Activated CD8-positive, alpha-beta memory T cell treated with anti-CD3 and anti-CD28 coated beads, Interleukin-2, amount 50 U/mL, for 48 hours (primary cell): Measurements from ENCODE around the gene CARD9.
A peak's percentile ranks its signal among the peaks of the same experiment; 100 is the strongest.
"Not testable (repeated sequence)": the region's sequence is repeated elsewhere in the genome, so short reads cannot be mapped to it uniquely, and the experiment has no call there.

Source experiments
- DNase-seq: peaks from one replicate; pipeline ENCODE4 v3.0.0-alpha.2; 2020

Gene CARD9

GRCh38 chr9:136373300-136374182 lies at the start of gene CARD9:
CARD9 (minus strand) TSS chr9:136373669; CDS start chr9:136372078, 1,591 bp downstream.
- DNase-seq: no peak

- DNase-seq: no peak
Measured at GRCh38 chr9:136422876-136423275, 49.4 kb upstream of the CARD9 start.

- DNase-seq: no peak
Measured at GRCh38 chr9:136421791-136422190, 48.3 kb upstream of the CARD9 start.

- no peak for DNase-seq
Measured at GRCh38 chr9:136419092-136419420, 45.6 kb upstream of the CARD9 start.

GRCh38 chr9:136418182-136419091 lies 45.0 kb upstream of the CARD9 start:
- DNase-seq: no peak

- DNase-seq: no peak
Measured at GRCh38 chr9:136416914-136417313, 43.4 kb upstream of the CARD9 start.

- DNase-seq: no peak
Measured at GRCh38 chr9:136416427-136416826, 43.0 kb upstream of the CARD9 start.

- no peak for DNase-seq
Measured at GRCh38 chr9:136412962-136413361, 39.5 kb upstream of the CARD9 start.

GRCh38 chr9:136411378-136411777 lies 37.9 kb upstream of the CARD9 start:
- no peak for DNase-seq

- peak; percentile 100 for DNase-seq
Measured at GRCh38 chr9:136410500-136411287, 37.2 kb upstream of the CARD9 start, which contains the start of the genes ENTR1 and PMPCA. ENTR1 (minus strand) TSS chr9:136410614; CDS start chr9:136410397, 217 bp downstream. PMPCA (plus strand) TSS chr9:136410658; CDS start chr9:136410669, 11 bp downstream.

- DNase-seq: peak; percentile 78
Measured at GRCh38 chr9:136409557-136410455, 36.3 kb upstream of the CARD9 start.

GRCh38 chr9:136407911-136408310 lies 34.4 kb upstream of the CARD9 start:
- no peak for DNase-seq

GRCh38 chr9:136407061-136407460 lies 33.6 kb upstream of the CARD9 start:
- not testable (repeated sequence) for DNase-seq

GRCh38 chr9:136405904-136406303 lies 32.4 kb upstream of the CARD9 start:
- DNase-seq: not testable (repeated sequence)

- no peak for DNase-seq
Measured at GRCh38 chr9:136405481-136405880, 32.0 kb upstream of the CARD9 start.

GRCh38 chr9:136404801-136405136 lies 31.3 kb upstream of the CARD9 start:
- no peak for DNase-seq

- DNase-seq: peak; percentile 73
Measured at GRCh38 chr9:136403915-136404800, 30.7 kb upstream of the CARD9 start.

GRCh38 chr9:136403538-136403914 lies 30.1 kb upstream of the CARD9 start:
- DNase-seq: peak; percentile 83

- DNase-seq: no peak
Measured at GRCh38 chr9:136402067-136402466, 28.6 kb upstream of the CARD9 start.

GRCh38 chr9:136401173-136401922 lies 27.9 kb upstream of the CARD9 start:
- DNase-seq: no peak
